ENCODE results near the gene FOXK1.

DNA sequence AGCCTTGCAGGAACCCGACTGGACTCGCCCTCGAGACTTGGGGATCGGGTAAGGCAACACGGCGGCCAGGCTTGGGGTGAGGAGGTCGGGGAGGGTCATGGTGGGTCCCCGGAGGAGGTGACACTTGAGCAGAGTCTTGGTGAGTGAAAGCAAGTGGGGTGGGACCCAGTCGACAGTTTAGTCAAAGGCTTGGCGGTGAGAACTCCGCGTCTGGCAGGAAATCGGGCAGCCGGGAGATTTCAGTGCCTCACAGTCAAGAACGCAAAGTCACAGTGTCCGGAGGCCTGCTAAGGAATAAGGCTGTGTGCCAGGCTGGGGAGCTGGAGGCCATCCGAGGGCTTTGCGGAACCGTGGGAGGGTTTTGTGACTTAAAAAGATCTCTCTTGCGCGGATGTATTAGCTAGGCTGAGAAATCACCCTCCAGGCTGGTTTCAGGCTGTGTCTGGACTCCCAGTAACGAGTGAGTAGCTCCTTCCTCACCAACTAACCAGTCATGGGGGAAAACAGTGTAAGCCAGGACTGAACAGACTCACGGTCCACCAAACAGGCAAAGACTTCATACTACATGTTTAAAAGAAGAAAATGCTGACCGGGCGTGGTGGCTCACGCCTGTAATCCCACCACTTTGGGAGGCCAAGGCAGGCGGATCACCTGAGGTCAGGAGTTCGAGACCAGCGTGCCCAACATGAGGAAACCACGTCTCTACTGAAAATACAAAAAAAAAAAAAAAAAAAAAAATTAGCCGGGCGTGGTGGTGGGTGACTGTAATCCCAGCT, 93.9 kb downstream of the FOXK1 start:
- TF ChIP-seq ETS2 (tag; IDR thresholded peaks at IDR 0.05; ENCODE audit: borderline replicate concordance, poor library complexity, severe bottlenecking): no peak
- TF ChIP-seq TCF7 (IDR thresholded peaks at IDR 0.05; ENCODE audit: borderline replicate concordance): no peak
- 0 out of 2 replicates have a peak, but pooled peaks have one; percentile 8 for TF ChIP-seq ZFX (CRISPR knock-in tag; IDR thresholded peaks at IDR 0.05)
- no peak for TF ChIP-seq ZFP36 (IDR thresholded peaks at IDR 0.05; ENCODE audit: low read depth, low read length, partially characterized antibody)

Data from K562 (cell line).